Ramos (cell line): ENCODE data around the gene LINGO1.

Source experiments
- in situ Hi-C: fragments of 300-500 bp; cut with MboI; formaldehyde crosslinking; loops from one replicate; pipeline ENCODE4 v1.14.3; 2022; ENCODE audit warnings: low sequenced_read_pairs; ENCODE audit not compliant: unreplicated experiment

LINGO1 gene

DNA sequence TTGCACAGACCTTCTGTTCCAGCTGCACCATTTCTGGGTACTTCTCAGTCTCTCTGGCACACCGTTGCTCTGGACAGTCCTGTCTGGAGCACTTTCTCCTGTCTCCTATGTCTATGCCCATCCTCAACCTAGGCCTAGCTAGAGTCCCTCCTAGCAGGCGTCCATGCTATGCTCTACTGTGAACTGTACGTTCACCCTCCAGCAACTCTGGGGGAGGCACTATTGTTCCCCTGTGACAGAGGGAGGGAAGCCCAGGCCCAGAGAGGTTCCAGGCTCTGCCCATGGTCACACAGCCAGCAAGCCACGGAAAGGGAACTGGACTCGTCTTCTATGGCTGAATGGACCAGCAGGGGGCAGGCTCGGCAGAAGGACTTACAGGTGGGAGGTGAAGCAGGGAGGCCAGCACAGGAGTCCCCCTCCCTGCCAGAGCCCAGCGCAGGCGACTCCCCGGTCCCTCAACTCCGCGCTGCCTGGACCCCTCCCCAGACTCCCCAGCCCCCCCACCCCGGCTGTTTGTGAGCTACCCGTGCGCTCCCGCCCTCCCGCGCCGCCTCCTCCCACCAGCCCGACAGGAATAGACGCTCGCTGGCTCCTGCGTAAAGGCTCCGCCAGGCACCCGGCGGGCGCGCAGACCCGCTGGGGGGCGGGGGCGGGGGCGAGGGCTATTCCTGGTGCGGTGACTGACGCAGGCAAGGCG, 1.7 kb upstream of the LINGO1 start:
- in situ Hi-C loops: no loop called here

GRCh38 chr15:77633913-77634265, 1.2 kb upstream of the LINGO1 start:
- in situ Hi-C loops: no loop called here

- in situ Hi-C loops: no loop called here
Observed at GRCh38 chr15:77633134-77633912, 611 bp upstream of the LINGO1 start.

- in situ Hi-C loops: no loop called here
Observed at GRCh38 chr15:77631745-77632533, 773 bp downstream of the LINGO1 start.

DNA sequence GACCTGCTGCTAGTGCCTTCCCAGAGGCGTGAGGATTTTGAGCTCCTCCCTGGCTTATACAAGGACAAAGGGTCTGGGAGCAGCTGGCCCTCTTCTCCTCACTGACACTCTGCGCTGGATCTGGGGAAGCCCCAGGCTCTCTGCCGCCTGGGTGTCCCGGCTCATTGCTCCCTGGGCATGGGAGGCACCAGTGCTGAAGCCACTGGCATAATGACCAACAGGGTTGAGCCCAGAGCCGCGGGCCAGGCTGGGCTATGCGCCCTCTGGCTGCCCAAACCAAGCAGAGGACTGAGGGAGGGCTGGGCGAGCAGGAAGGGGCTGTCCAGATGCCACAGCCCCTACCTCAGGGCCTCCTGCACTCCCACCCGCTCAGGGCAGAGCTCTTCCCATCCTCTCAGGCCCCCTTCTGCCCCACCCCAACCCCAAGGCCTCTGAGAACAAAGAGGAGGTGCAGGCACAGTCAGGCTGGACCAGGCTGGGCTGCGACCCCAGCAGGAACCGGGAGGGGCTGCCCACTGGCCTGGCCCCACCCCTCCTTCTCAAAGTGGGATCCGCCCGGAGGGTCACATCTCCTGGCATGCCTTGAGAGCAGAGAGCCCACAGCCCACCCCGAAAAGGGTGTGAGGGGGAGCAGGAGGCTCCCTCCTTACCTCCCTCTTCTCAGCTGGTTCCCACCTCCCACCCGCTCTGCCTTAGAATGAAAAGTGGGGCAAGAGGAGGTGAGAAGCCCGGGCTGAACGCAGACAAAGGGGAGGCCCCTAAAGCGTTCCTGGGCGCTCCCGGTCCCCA, 1.6 kb downstream of the LINGO1 start:
- in situ Hi-C loops: no loop called here

DNA sequence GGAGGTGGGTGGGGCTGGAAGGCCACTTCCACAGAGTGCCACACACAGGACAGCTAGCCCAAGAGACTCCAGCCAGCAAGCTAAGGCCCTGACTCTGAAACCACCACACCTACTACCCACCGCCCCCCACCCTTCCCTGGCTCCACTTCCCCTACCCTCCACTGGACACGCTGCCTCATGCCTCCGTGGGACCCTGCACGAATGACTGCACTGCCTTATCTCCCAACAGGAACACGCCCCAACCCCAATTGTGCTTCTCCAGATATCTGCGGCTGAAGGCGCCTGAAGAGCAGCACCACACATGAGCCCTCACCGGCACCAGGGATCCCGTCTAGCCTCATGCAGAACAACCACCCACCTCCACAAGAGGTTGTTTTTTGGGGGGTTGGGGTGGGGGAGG, 2.7 kb downstream of the LINGO1 start:
- in situ Hi-C loops: no loop called here

GRCh38 chr15:77629070-77630030, 3.4 kb downstream of the LINGO1 start:
- in situ Hi-C loops: no loop called here

DNA sequence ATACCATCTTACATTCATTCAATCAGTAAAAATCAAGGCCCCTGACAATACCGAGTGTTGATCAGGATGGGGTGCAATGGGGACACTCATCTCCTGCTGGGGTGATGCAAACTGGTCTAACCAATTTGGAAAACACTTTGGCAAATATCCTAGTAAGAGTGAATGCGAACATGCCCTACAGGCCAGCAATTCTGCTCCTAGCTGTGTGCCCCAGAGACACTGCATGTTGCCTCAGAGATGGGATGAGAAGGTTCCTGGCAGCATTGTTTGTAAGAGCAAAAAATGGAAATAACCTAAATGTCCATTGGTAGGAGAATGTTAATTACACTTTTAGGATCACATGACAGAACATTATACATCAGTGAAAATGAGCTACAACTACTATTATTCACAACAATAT, 4.7 kb downstream of the LINGO1 start:
- in situ Hi-C loops: no loop called here

DNA sequence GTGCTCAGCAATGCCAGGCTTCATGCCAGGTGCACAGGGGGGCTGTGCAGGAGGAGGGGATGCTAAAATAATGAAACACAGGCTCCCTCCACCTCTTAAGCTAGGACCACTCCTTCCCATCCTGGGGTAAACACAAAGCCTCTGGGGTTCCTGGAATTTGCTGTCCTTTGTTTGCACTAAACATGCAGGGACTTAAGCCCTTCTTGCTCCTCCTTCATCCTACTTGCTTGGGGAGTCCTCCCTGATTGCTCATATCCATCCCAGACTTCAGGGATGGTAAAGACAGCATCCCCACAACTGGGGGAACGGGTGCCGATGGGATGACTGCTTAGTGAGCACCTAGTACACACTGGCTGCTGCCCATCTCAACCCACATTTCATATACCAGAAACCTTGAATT, 5.1 kb downstream of the LINGO1 start:
- in situ Hi-C loops: no loop called here

- in situ Hi-C loops: no loop called here
Observed at GRCh38 chr15:77627067-77627466, 5.6 kb downstream of the LINGO1 start.

- in situ Hi-C loops: no loop called here
Observed at GRCh38 chr15:77626002-77626401, 6.7 kb downstream of the LINGO1 start.

DNA sequence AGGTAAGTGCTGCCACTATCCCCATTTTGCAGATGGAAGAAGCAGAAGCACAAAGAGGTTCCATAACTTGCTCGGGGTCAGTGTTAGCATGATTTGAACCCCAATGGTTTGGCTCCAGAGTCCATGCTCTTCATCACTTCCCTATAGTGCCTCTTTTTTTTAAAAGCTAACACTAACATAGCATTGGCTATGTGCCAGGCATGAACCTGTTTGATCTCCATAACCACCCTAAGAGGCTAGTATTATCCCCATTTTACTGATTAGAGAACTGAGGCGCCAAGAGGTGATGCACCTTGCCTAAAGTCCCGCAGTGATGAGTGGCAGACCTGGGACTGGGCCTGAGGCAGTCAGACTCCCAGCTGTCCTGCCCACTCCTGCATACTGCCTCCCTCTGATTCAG, 7.3 kb downstream of the LINGO1 start:
- in situ Hi-C loops: no loop called here

GRCh38 chr15:77624868-77625267, 7.8 kb downstream of the LINGO1 start:
- in situ Hi-C loops: no loop called here

DNA sequence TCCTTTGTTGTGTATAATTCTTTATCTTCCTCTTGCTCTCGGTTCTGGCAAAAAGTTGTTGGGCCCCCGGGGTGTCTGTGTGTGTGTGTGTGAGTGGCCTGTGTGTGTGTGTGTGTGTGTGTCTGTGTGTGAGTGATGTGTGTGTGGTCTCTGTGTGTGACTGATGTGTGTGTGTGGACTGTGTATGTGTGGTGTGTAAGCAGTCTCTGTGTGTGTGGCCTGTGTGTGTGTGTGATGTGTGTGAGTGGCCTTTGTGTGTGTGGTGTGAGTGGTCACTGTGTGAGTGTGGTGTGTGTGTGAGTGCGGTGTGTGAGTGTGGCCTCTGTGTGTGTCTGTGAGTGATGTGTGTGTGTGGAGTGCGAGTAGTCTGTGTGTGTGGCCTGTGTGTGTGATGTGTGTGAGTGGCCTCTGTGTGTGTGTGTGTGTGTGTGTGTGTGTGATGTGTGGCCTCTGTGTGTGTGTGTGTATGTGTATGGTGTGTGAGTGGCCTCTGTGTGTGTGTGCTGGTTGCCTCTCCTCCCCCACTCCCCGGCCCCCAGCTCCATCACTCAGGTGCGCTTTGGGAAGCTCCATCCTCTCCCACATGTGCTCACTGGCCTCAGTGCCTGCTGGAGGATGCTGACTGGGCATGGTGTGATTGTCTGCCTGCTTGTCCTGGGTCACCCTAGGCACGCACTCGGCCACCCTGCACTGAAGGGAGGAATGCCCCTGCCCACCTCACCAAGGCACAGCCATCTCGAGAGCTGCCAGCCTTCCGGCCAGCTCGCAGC, 8.8 kb downstream of the LINGO1 start:
- in situ Hi-C loops: no loop called here

GRCh38 chr15:77622934-77623754, 9.6 kb downstream of the LINGO1 start:
- in situ Hi-C loops: no loop called here

- in situ Hi-C loops: no loop called here
Observed at GRCh38 chr15:77622209-77622933, 10.3 kb downstream of the LINGO1 start.

- in situ Hi-C loops: no loop called here
Observed at GRCh38 chr15:77621847-77622208, 10.9 kb downstream of the LINGO1 start.
